GM23338 (cell line): ENCODE results near the gene ITGA2. TPM values are rescaled to one million over a fixed set of nuclear protein-coding genes. Genes with fewer than 3 reads are reported as not detected.

Experiments used
- ATAC-seq: fragments of 200-7000 bp; cut with Tn5 transposase; 3 replicates; pipeline ENCODE4 v1.9.1; 2020
- DNase-seq: peaks from one replicate; pipeline ENCODE4 v3.0.0-alpha.2; 2015; ENCODE audit warnings: low spot score
- H2AFZ ChIP-seq: fragments of 200-600 bp; sonication (generic); 2 replicates; pipeline ENCODE4 v1.8.0; 2016; ENCODE audit warnings: antibody characterized with exemption, mild to moderate bottlenecking, moderate library complexity
- H3F3A ChIP-seq: fragments of 200-600 bp; sonication (generic); replicated peaks from 2 replicates; pipeline ENCODE4 v1.8.0; 2017; ENCODE audit warnings: antibody characterized with exemption, mixed run types, low read depth
- H3K27ac ChIP-seq: fragments of 200-600 bp; sonication (generic); 2 replicates; pipeline ENCODE4 v1.6.1; 2016; ENCODE audit warnings: low read depth
- H3K27me3 ChIP-seq: fragments of 200-600 bp; sonication (generic); 2 replicates; pipeline ENCODE4 v1.8.0; 2016; ENCODE audit warnings: mild to moderate bottlenecking, mixed run types, moderate library complexity; ENCODE audit not compliant: insufficient read depth
- H3K36me3 ChIP-seq: fragments of 200-600 bp; sonication (generic); 2 replicates; pipeline ENCODE4 v1.8.0; 2016; ENCODE audit warnings: mild to moderate bottlenecking; ENCODE audit not compliant: insufficient read depth
- H3K4me1 ChIP-seq: fragments of 200-600 bp; sonication (generic); 2 replicates; pipeline ENCODE4 v1.8.0; 2016; ENCODE audit warnings: mild to moderate bottlenecking, moderate library complexity; ENCODE audit not compliant: insufficient read depth
- H3K4me2 ChIP-seq: fragments of 200-600 bp; sonication (generic); 2 replicates; pipeline ENCODE4 v1.7.1; 2017; ENCODE audit warnings: mixed run types
- H3K4me3 ChIP-seq: fragments of 200-600 bp; sonication (generic); 2 replicates; pipeline ENCODE4 v1.6.1; 2016; ENCODE audit warnings: mixed run types
- H3K79me2 ChIP-seq: fragments of 200-600 bp; sonication (generic); replicated peaks from 2 replicates; pipeline ENCODE4 v1.8.0; 2017; ENCODE audit warnings: mild to moderate bottlenecking; ENCODE audit not compliant: insufficient read depth
- H3K9me2 ChIP-seq: fragments of 200-600 bp; sonication (generic); 2 replicates; pipeline ENCODE4 v1.8.0; 2017; ENCODE audit not compliant: insufficient read depth
- H4K20me1 ChIP-seq: fragments of 200-600 bp; sonication (generic); replicated peaks from 2 replicates; pipeline ENCODE4 v1.8.0; 2017; ENCODE audit warnings: mild to moderate bottlenecking; ENCODE audit not compliant: insufficient read depth
- H3K27ac Mint-ChIP-seq: 2 replicates; pipeline ENCODE4 v1.8.0; 2020; ENCODE audit warnings: inconsistent platforms, mild to moderate bottlenecking, moderate library complexity, mixed read lengths
- H3K27me3 Mint-ChIP-seq: 3 replicates; pipeline ENCODE4 v1.8.0; 2022; ENCODE audit warnings: low read depth, mild to moderate bottlenecking, moderate library complexity, mixed read lengths, inconsistent platforms; ENCODE audit not compliant: insufficient read depth, poor library complexity
- H3K36me3 Mint-ChIP-seq: 3 replicates; pipeline ENCODE4 v1.8.0; 2021; ENCODE audit warnings: low read depth, mild to moderate bottlenecking, inconsistent platforms, moderate library complexity, mixed read lengths
- H3K4me1 Mint-ChIP-seq: 3 replicates; pipeline ENCODE4 v1.8.0; 2020; ENCODE audit warnings: mild to moderate bottlenecking, inconsistent platforms, mixed read lengths
- H3K4me3 Mint-ChIP-seq: 3 replicates; pipeline ENCODE4 v1.8.0; 2021; ENCODE audit warnings: moderate library complexity, mild to moderate bottlenecking, inconsistent platforms, mixed read lengths
- H3K9me3 Mint-ChIP-seq: 3 replicates; pipeline ENCODE4 v1.8.0; 2020; ENCODE audit warnings: moderate library complexity, mild to moderate bottlenecking, inconsistent platforms, mixed read lengths
- CREB1 ChIP-seq: fragments of 250-450 bp; sonication (Bioruptor Pico); IDR thresholded peaks from 2 replicates; pipeline ENCODE4 v1.5.0; 2020; ENCODE audit warnings: low read depth, mild to moderate bottlenecking, moderate library complexity
- ETS1 ChIP-seq: IDR thresholded peaks from 2 replicates; pipeline ENCODE4 v1.6.1; 2016; ENCODE audit warnings: antibody characterized with exemption
- EZH2phosphoT487 ChIP-seq: fragments of 200-600 bp; sonication (generic); IDR thresholded peaks from one replicate; pipeline ENCODE4 v1.8.1; 2018; ENCODE audit warnings: antibody characterized with exemption; ENCODE audit not compliant: unreplicated experiment
- JUNB ChIP-seq: IDR thresholded peaks from one replicate; pipeline ENCODE4 v1.6.1; 2016; ENCODE audit warnings: antibody characterized with exemption; ENCODE audit not compliant: unreplicated experiment
- NANOG ChIP-seq: IDR thresholded peaks from 2 replicates; pipeline ENCODE4 v1.6.1; 2016; ENCODE audit warnings: antibody characterized with exemption, borderline replicate concordance
- POLR2AphosphoS5 ChIP-seq: IDR thresholded peaks from 2 replicates; pipeline ENCODE4 v1.6.1; 2016; ENCODE audit warnings: antibody characterized with exemption, low read depth
- STAT1 ChIP-seq: IDR thresholded peaks from one replicate; pipeline ENCODE4 v1.6.1; 2016; ENCODE audit warnings: antibody characterized with exemption; ENCODE audit not compliant: unreplicated experiment
- ZNF114 ChIP-seq: fragments of 250-450 bp; sonication (Bioruptor Pico); IDR thresholded peaks from 2 replicates; pipeline ENCODE4 v1.5.0; 2020; ENCODE audit warnings: mild to moderate bottlenecking, moderate library complexity
- ZNF331 ChIP-seq: fragments of 250-450 bp; sonication (Bioruptor Pico); IDR thresholded peaks from 2 replicates; pipeline ENCODE4 v1.5.0; 2020; ENCODE audit warnings: low read depth, mild to moderate bottlenecking, moderate library complexity
- polyA plus RNA-seq: library from polyadenylated mRNA; unstranded; fragments of >200 nt; fragmentation: Nextera tagmentation; extraction: Ambion mirVana; gene quantifications from 2 replicates; pipeline ENCODE4 v1.2.1, GENCODE V29; 2016
- total RNA-seq: library from RNA; depleted of rRNA; stranded (reverse); fragments of >200 nt; shearing (Covaris generic); gene quantifications from 2 replicates; pipeline ENCODE4 v1.2.3, GENCODE V29; 2014
- TF ChIP-seq, protein P1 (sequence below): fragments of 250-450 bp; sonication (Bioruptor Pico); IDR thresholded peaks from 2 replicates; pipeline ENCODE4 v1.5.0; 2020; ENCODE audit warnings: mild to moderate bottlenecking, moderate library complexity

Gene ITGA2
- total and polyA plus RNA-seq, 2 experiments from 2014 or later, result 2.6 to 7.1 TPM

DNA sequence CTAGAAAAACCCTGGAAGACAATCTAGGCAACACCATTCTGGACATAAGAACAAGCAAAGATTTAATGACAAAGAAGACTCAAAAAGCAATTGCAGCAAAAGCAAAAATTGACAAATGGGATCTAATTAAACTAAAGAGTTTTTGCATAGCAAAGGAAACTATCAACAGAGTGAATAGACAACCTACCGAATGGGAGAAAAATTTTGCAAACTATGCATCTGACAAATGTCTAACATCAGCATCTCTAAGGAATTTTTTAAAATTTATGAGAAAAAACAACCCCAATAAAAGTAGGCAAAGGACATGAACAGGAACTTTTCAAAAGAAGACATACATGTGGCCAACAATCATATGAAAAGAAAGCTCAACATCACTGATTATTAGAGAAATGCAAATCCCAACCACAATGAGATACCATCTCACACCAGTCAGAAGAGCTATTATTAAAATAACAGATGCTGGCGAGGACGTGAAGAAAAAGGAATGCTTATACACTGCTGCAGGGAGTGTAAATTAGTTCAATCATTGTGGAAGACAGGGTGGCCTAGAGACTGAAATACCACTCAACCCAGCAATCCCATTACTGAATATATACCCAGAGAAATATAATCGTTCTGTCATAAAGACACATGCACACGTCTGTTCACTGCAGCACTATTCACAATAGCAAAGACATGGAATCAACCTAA, 116.6 kb downstream of the ITGA2 start:
- Histone ChIP-seq H3K27ac (no peak overlapping the region), H3K79me2 (no peaks in the 10 kb centered on the region)

More for the DNA sequence above, 116.6 kb downstream of the ITGA2 start:
- Mint-ChIP-seq H3K4me3 (no peak overlapping the region), H3K27ac (no peak overlapping the region), H3K27me3 (peaks cover 2% of the 10 kb centered on the region), H3K36me3 (no peaks in the 10 kb centered on the region), H3K9me3 (no peaks in the 10 kb centered on the region), H3K4me1 (peaks cover 3% of the 10 kb centered on the region; the same call in 2 of the 3 replicates)
- Histone ChIP-seq H3K36me3 (no peaks in the 10 kb centered on the region), H3F3A (no peaks in the 10 kb centered on the region; the same call in 1 of the 2 replicates), H3K4me1 (peaks cover 7% of the 10 kb centered on the region), H4K20me1 (no peaks in the 10 kb centered on the region), H2AFZ (no peak overlapping the region), H3K4me2 (no peak overlapping the region), H3K9me2 (no peaks in the 10 kb centered on the region), H3K27me3 (no peaks in the 10 kb centered on the region), H3K4me3 (no peak overlapping the region)
- no peak for ATAC-seq
- no peak for DNase-seq
- no peak for TF ChIP-seq JUNB
- no peak for TF ChIP-seq POLR2AphosphoS5
- no peak for TF ChIP-seq ZNF114 (CRISPR knock-in tag)
- TF ChIP-seq CREB1, result no peak
- TF ChIP-seq NANOG, result no peak
- TF ChIP-seq, protein P1, sequence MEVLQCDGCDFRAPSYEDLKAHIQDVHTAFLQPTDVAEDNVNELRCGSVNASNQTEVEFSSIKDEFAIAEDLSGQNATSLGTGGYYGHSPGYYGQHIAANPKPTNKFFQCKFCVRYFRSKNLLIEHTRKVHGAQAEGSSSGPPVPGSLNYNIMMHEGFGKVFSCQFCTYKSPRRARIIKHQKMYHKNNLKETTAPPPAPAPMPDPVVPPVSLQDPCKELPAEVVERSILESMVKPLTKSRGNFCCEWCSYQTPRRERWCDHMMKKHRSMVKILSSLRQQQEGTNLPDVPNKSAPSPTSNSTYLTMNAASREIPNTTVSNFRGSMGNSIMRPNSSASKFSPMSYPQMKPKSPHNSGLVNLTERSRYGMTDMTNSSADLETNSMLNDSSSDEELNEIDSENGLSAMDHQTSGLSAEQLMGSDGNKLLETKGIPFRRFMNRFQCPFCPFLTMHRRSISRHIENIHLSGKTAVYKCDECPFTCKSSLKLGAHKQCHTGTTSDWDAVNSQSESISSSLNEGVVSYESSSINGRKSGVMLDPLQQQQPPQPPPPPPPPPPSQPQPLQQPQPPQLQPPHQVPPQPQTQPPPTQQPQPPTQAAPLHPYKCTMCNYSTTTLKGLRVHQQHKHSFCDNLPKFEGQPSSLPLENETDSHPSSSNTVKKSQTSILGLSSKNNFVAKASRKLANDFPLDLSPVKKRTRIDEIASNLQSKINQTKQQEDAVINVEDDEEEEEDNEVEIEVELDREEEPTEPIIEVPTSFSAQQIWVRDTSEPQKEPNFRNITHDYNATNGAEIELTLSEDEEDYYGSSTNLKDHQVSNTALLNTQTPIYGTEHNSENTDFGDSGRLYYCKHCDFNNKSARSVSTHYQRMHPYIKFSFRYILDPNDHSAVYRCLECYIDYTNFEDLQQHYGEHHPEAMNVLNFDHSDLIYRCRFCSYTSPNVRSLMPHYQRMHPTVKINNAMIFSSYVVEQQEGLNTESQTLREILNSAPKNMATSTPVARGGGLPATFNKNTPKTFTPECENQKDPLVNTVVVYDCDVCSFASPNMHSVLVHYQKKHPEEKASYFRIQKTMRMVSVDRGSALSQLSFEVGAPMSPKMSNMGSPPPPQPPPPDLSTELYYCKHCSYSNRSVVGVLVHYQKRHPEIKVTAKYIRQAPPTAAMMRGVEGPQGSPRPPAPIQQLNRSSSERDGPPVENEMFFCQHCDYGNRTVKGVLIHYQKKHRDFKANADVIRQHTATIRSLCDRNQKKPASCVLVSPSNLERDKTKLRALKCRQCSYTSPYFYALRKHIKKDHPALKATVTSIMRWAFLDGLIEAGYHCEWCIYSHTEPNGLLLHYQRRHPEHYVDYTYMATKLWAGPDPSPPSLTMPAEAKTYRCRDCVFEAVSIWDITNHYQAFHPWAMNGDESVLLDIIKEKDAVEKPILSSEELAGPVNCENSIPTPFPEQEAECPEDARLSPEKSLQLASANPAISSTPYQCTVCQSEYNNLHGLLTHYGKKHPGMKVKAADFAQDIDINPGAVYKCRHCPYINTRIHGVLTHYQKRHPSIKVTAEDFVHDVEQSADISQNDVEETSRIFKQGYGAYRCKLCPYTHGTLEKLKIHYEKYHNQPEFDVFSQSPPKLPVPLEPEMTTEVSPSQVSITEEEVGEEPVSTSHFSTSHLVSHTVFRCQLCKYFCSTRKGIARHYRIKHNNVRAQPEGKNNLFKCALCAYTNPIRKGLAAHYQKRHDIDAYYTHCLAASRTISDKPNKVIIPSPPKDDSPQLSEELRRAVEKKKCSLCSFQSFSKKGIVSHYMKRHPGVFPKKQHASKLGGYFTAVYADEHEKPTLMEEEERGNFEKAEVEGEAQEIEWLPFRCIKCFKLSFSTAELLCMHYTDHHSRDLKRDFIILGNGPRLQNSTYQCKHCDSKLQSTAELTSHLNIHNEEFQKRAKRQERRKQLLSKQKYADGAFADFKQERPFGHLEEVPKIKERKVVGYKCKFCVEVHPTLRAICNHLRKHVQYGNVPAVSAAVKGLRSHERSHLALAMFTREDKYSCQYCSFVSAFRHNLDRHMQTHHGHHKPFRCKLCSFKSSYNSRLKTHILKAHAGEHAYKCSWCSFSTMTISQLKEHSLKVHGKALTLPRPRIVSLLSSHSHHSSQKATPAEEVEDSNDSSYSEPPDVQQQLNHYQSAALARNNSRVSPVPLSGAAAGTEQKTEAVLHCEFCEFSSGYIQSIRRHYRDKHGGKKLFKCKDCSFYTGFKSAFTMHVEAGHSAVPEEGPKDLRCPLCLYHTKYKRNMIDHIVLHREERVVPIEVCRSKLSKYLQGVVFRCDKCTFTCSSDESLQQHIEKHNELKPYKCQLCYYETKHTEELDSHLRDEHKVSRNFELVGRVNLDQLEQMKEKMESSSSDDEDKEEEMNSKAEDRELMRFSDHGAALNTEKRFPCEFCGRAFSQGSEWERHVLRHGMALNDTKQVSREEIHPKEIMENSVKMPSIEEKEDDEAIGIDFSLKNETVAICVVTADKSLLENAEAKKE (CRISPR knock-in tag), result no peak
- TF ChIP-seq ZNF331 (CRISPR knock-in tag), result no peak
- no peak for TF ChIP-seq EZH2phosphoT487
- TF ChIP-seq STAT1, result no peak
- TF ChIP-seq ETS1, result no peak
